ENCODE data around the gene RASGRP4.

DNA sequence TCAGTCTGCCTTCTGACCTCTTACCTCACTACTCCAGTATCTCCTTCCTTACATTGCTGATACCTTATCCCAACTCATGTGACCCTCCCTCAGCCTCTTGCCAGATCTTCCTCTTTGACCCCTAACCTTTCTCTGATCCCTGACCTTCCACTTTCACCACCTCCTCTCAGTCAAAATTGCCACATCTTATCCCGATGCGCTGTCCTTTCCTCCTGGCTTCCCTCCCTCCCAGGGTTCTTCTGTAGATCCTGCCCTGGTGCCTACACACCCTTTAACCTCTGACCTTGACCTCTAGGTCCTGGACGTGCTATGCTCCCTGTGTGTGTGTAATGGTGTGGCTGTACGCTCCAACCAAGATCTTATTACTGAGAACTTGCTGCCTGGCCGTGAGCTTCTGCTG lies 31.2 kb upstream of the RASGRP4 start:
- TF ChIP-seq TOX (CRISPR knock-in tag; IDR thresholded peaks at IDR 0.05; ENCODE audit: borderline replicate concordance) (no peak), ZFP30 (CRISPR knock-in tag; IDR thresholded peaks at IDR 0.05) (no peak), CREB5 (CRISPR knock-in tag; IDR thresholded peaks at IDR 0.05; ENCODE audit: low read depth) (no peak), ZNF565 (CRISPR knock-in tag; conservative IDR thresholded peaks at IDR 0.05; ENCODE audit: low read depth) (no peak), OSR1 (CRISPR knock-in tag; IDR thresholded peaks at IDR 0.05) (no peak), PATZ1 (CRISPR knock-in tag; IDR thresholded peaks at IDR 0.05; ENCODE audit: borderline replicate concordance) (no peak), PPARA (CRISPR knock-in tag; IDR thresholded peaks at IDR 0.05; ENCODE audit: borderline replicate concordance) (no peak), ISL1 (CRISPR knock-in tag; IDR thresholded peaks at IDR 0.05) (no peak)
- TF ChIP-seq, protein P1, sequence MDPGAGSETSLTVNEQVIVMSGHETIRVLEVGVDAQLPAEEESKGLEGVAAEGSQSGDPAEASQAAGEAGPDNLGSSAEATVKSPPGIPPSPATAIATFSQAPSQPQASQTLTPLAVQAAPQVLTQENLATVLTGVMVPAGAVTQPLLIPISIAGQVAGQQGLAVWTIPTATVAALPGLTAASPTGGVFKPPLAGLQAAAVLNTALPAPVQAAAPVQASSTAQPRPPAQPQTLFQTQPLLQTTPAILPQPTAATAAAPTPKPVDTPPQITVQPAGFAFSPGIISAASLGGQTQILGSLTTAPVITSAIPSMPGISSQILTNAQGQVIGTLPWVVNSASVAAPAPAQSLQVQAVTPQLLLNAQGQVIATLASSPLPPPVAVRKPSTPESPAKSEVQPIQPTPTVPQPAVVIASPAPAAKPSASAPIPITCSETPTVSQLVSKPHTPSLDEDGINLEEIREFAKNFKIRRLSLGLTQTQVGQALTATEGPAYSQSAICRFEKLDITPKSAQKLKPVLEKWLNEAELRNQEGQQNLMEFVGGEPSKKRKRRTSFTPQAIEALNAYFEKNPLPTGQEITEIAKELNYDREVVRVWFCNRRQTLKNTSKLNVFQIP (CRISPR knock-in tag; IDR thresholded peaks at IDR 0.05; ENCODE audit: borderline replicate concordance, low read depth), result no peak
- TF ChIP-seq, protein P2, sequence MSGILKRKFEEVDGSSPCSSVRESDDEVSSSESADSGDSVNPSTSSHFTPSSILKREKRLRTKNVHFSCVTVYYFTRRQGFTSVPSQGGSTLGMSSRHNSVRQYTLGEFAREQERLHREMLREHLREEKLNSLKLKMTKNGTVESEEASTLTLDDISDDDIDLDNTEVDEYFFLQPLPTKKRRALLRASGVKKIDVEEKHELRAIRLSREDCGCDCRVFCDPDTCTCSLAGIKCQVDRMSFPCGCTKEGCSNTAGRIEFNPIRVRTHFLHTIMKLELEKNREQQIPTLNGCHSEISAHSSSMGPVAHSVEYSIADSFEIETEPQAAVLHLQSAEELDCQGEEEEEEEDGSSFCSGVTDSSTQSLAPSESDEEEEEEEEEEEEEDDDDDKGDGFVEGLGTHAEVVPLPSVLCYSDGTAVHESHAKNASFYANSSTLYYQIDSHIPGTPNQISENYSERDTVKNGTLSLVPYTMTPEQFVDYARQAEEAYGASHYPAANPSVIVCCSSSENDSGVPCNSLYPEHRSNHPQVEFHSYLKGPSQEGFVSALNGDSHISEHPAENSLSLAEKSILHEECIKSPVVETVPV (CRISPR knock-in tag; IDR thresholded peaks at IDR 0.05), result no peak
